Measurements from ENCODE around the gene RBM33.

Gene RBM33

DNA sequence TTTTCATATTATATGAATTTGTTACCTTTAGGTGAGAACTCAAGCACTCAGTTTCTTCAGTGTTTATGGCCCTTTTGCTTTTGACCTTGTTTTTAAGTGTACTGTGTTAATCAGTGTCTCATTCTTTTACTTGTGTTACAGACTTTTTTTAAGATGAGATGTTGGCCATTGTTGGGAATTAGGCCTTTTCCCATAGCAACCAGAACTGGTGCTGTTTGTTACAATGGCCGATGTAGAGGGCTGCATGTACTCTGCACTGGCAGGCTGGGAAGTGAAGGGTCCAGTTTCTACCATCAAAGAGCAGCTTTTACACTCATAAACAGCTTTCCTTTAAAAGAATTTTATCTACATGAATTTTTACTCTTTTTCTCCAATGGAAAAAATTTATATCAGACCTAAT, 102.7 kb downstream of the RBM33 start:
- DNase-seq (ENCODE audit: low read depth): no peak

DNA sequence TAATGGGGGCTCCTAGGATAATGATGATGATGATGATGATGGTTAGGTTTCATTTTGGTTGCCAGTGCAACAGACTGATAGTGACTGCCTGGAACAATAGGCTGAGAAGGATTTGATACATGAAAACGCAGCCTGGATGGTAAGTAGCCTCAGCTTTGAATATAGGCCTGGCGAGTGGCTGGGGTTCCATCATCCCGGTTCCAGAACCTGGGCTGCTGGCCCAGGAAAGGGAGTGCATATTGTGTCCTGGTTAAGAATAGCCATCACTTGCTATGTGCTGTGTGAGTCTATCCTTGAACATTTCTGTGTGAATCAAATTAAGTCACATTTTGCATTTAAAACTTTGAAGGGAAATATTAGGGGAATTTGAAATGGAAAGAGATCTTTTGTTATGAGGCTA, 105.1 kb downstream of the RBM33 start:
- no peak for DNase-seq (ENCODE audit: low read depth)

DNA sequence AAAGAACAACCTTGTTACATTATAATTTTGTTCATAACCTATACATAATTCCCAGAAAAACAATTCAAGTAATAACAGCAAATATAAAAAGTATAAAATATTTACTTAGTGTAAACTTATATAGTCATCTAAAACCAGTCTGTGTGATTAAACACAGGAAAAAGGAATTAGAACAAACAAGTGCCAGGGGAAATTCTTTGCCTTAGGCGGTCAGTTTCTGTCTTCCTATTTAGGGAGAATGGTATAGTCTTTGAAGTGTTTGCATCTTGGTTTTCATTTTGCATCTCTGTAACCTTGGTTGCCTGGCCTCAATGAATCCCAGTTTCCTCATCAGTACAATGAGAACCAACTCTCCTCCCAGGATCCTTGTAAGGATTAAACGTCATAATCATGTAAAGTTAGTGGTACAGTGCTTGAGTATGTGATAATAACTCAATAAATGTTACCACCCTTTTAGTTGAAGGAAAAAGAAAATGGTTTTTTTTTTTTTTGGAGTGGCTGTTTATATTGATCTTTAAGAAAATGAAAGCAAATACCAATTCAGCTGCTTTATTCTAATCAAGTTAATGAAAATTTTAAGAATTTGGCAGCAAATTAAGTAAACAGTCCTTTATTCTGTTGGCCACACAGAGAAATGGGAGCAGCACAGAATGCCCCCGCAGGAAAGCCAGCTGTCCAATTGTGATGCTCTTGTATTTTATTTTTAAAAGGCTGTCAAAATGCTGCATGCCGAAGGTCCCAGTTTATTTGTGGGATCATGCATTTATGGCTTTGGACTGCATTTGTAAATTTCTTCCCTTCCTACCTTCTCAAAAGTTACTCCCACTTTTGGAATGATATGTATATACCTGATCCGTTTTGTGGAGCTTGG, 106.0 kb downstream of the RBM33 start:
- no peak for DNase-seq (ENCODE audit: low read depth)

DNA sequence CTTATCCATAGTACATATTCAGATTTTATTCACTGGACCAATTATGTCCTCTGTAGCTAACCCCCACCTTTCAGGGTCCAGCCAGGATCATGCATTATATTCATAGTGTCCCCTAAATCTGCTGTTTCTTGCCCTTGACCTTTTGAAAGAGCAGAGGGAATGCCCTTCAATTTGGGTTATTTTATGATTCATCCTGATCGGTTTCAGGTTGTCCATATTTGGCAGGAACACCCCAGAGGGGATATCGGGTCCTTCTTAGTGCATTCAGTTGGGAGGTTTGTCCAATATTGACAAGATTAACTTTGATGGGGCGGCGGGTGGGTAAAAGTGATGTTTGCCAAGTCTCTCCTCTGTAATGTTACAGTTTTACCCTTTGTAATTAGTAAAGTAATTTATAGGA, 106.9 kb downstream of the RBM33 start:
- DNase-seq (ENCODE audit: low read depth): no peak

DNA sequence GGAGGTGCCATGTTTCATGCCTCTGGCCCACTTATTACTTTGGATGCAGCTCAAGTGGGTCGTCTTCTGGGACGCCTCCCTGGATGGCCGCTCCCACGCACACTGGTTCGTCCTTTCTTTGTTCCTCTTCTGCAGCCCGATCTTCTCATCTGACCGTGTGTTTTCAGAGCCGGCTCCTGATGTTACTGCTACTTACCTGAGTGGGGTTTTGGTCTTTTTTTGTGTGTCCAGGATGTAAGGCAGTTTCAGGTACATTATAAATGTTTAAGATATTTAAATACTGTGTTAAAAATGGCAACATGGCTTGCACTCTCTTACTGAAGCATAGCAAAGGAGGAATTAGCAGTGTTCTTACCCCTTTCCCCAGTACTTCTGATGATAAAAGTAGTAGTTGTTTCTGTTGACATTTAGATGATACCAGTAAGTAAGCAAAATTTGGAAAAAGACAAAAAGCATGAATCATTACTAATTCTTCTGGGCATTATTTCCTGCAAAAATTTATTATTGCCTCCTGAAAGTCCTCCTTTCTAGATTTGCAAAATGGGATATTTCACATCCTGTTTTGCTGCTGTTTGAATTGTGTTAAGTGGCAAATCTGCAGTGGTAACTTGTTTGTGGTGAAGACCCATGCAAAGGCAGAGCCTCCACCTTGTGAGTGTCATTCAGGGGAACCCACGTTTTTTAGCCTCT, 108.4 kb downstream of the RBM33 start:
- no peak for DNase-seq (ENCODE audit: low read depth)

DNA sequence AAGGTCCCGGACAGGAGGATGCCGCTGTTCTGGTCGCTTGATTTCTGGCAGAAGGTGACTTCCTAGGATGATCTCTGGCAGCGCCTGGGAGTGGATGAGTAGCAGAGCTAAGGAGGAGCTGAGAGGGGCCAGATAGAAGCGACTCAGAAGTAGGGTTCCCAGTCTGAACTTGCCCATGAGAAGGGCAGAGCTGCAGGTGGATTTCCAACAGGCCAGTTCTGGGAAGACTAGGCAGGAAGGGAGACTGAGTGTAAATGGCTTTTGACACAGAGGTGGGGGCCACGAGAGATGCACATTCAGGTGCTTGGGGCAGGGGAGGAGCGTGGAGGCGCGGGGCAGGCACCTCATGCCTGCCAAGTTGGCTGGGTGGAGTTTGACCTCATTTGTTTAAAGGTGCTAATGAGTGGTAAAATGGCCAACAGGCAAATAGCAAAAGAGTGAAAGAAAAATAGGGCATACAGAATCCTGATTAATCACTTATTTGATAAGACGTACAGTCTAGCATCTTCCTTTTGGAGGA, 109.0 kb downstream of the RBM33 start:
- DNase-seq (ENCODE audit: low read depth): no peak

DNA sequence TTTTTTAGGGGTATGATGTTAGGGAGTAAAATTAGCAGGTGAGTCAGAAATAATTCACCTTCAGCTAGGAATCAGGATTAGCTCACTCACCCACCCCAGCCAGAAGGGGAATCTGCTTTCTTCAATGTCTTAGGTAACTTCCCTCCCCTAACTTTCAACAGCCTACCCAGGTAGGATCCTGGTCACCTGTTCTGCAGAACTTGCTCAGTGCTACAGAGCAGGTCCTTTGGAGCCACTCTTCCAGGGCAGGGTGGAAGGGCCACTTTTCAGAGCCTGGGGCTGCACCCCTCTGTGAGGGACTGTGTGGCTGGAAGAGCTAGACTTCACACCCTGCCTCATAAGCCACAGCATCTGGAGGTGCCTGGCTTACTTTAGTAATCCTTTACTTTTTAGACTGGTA, 109.7 kb downstream of the RBM33 start:
- no peak for DNase-seq (ENCODE audit: low read depth)

DNA sequence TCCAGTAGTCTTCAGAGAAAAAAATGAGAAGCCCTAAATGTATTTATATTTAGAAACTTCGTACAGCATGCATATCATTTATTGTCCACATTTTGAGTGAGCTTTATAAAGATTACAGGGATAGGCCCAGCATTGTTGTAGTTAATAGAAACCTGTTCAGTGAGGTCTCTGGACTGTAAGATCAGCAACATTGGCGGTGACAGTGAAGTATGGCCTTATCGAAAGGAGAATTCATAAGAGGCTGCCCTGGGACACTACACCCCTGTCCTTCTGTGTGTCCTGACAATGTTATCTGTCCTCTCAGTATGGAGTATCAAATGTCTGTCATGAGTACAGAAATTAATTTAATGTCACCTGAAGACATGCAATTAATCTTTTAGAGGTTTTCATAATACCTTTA, 110.6 kb downstream of the RBM33 start:
- DNase-seq (ENCODE audit: low read depth): no peak

DNA sequence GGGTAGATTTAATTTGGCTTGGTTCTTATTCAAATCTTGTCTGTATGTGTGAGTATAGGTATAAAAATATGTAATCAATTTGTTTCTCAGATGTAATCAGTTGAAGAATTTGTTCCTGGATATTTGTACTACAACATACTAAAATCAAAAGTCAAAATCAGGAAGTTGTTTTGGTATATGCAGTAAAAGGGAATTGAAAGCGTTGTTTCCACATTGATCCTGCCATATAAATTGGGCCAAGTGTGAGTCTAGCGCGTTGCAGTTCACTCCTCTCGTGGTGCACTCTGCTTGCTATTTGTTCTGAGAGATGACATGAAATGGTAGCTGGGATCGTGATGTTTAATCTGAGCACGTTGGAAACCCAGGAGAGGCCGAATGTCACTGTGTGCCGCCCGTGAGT, 111.9 kb downstream of the RBM33 start:
- DNase-seq (ENCODE audit: low read depth): no peak

DNA sequence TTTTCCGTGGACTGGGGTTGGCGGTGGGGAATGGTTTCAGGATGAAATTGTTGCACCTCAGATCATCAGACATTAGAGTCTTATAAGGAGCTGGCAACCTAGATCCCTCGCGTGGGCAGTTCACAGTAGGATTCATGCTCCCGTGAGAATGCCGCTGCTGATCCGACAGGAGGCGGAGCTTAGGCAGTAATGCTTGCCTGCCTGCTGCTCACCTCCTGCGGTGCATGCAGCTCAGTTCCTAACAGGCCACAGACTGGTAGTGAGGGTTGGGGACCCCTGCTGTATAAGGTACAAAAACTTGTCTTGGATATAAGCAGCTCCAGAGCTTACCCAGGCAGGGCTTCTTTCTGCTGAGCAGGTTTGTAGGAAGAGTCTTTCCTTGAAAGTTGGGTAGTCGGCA, 113.9 kb downstream of the RBM33 start:
- no peak for DNase-seq (ENCODE audit: low read depth)

DNA sequence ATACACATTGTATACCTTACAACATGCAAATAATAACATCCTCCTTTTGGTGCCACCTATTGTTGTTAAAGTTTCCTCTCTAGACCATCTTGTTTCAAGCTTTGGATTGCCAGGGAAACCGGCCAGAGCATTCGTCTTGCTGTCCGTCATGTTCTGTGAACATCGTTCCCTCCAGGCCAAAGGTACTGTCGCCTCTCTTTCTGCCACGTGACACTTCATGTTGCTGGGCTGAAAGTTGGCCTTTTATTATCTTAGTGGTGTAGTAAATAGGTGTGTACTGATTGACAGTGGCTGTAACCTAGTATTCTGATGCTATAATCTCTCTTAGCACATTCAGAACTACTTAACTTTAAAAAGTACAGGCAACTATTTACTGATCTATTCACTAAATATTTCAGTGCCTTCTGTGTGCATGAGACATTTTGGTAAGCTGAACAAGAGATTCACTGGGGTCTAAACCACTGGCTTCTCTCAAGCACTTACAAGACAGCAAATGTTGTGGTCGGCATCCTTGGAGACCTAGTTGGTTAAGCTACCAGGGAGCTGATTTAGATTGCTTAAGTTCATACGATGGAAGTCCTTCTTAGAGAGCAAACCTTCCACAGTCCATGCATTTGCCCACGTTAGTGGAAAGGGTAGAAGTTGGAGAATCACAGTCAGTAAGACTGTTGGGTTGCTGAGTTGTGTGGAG, 115.4 kb downstream of the RBM33 start:
- no peak for DNase-seq (ENCODE audit: low read depth)

DNA sequence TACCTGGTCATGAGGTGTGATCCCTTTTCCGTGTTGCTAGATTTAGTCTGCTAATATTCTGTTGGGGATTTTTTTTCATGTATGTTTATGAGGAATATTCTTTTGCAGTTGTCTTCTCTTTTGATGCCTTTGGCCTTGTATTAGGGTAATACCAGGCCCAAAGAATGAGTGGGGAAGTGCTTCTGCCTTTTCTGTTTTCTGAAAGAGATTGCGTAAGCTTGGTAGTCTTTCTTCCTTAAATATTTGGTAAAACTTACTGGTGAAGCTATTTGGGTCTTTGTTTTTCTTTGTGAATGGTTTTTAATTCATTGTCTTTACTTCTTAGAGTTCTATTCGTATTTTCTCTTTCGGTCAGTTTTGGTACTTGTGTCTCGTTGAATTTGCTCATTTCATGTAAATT, 116.7 kb downstream of the RBM33 start:
- no peak for DNase-seq (ENCODE audit: low read depth)

DNA sequence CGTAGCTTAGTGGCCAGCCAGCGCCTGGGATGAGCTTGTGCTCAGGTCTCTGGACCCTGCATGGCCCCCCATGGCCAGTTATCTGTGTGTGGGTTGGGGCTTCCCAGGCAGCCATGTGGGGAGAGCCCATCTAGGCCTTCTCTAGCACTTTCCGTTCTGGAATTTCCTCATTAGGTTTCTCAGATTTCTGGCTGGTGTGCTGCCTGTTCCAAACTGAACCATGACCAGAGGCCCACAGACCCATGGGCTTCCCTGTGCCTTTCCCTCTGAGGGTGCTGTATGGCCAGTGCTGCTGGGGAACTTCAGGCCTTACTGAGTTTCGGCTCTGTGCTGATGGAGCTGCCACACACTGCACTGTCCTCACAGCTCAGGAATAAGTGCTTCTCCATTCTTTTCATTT, 117.6 kb downstream of the RBM33 start:
- DNase-seq (ENCODE audit: low read depth): no peak

DNA sequence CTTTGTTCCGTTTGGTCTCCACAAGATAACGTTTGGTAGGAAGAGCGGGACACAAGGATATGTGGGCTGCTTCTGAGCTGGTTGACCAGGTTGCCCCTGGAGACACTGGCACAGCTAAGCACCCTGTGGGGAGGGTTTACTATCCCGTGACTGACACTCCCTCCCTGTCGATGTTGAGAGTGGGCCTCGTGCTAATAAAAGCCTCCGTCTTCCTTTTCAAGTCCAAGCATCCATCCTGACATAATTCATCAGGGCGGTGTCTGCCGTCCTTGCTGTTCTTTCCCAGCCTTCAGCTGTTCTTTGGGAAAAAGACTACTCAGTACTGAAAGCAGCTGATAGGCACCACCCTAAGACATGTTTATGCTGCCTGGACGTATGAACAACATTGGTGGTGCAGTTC, 118.2 kb downstream of the RBM33 start:
- DNase-seq (ENCODE audit: low read depth): no peak

DNA sequence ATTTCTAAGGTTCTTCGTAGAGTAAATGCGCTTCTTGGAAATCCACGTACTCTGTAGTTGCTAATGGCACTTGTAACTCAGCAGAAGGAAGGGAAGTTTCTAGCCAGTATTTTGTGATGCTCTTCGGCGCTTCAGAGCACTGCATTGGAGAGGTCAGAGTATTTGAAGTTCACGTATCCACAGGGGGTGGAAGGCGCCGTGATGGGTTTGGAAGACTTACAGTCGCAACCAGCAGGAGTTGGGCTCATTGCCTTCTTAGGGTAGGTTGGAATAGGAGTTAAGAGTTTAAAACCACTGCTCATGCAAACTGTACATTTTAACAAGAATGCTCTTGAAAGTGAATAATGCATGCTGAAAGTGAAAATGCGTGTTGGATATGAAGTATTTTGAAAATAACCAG, 118.7 kb downstream of the RBM33 start:
- DNase-seq (ENCODE audit: low read depth): no peak

DNA sequence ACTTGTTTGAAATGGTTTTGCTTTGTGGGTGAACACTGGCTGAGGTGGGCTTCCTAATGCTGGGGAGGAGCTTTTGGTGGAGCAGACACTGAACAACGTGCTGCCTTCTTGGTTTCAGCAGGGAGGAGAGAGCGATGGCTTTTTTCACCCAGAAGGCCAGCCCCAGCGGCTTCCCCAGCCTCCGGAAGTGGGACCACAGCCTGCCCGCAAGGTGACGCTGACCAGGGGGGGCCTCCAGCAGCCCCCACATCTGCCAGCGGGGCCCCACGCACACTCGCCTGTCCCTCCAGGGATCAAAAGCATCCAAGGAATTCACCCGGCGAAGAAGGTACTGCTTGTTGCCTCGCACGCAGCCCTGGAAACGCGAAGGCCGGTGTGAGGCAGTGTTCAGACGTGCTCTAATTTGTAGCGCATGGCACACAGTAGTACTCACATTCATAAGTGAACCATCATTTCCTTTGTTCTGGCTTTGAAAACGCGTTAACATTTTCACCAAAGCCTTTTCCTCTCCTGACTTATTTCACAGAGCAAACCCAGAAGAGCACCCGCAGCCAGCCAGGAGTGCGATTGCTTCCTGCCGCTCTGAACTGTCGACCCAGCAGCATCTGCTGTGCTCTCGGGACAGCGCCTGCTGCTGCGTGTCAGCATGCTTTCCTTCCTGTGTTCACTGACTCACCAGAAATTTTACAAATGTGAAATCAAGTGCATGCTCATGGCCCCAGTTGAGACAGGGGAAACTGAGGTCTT, 119.4 kb downstream of the RBM33 start:
- DNase-seq (ENCODE audit: low read depth): peak; percentile 50

DNA sequence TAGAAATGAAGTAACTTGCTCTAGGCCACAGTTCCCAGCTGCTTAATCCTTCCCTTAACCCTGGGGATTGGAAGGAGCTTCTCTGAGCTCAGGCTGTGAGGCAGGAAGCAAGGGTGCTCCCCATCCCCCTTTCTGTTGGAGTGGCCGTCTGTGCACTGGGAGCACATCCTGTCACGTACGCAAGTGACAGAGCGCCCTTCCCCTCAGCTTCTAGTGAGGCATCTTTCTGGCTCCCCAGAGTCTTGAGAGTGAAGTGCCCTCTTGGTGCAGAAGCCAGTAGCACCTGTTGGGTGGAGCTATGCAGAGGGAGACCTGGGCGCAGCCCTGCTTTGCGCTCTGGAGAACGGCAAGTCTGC, 120.0 kb downstream of the RBM33 start:
- DNase-seq (ENCODE audit: low read depth): peak; percentile 48

DNA sequence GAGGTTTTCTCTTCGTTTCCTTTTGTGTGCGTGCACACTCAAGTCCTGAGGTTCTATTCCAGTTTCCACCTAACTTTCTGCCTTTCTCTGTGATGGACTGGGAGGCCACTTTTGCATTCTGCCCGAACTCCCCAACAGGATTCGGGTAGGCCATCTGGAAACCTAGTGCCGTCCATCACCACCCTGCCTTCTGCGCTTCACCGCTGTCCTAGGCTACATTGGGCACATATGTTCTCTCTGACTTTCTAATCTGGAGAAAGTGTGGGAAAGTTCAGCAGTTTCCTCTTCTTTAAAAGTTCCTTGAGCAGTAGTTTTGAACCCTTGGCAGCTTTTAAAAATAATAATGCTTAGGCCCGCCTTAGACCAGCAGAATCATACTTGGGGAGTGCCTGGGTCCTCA, 121.0 kb downstream of the RBM33 start:
- no peak for DNase-seq (ENCODE audit: low read depth)

DNA sequence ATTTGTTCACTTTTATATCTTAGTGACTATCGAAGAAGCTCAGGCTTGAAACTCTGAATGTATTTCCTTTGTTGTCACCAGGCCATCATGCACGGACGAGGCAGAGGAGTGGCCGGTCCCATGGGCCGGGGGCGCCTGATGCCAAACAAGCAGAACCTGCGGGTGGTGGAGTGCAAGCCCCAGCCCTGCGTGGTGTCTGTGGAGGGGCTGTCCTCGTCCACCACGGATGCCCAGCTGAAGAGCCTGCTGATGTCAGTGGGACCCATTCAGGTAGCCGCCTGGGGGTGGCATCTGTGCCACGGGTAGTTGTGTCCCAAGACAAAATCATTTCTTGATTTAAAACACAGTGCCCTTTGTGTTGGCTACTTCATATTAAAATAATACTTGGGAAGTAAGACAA, 121.9 kb downstream of the RBM33 start:
- DNase-seq (ENCODE audit: low read depth): no peak

DNA sequence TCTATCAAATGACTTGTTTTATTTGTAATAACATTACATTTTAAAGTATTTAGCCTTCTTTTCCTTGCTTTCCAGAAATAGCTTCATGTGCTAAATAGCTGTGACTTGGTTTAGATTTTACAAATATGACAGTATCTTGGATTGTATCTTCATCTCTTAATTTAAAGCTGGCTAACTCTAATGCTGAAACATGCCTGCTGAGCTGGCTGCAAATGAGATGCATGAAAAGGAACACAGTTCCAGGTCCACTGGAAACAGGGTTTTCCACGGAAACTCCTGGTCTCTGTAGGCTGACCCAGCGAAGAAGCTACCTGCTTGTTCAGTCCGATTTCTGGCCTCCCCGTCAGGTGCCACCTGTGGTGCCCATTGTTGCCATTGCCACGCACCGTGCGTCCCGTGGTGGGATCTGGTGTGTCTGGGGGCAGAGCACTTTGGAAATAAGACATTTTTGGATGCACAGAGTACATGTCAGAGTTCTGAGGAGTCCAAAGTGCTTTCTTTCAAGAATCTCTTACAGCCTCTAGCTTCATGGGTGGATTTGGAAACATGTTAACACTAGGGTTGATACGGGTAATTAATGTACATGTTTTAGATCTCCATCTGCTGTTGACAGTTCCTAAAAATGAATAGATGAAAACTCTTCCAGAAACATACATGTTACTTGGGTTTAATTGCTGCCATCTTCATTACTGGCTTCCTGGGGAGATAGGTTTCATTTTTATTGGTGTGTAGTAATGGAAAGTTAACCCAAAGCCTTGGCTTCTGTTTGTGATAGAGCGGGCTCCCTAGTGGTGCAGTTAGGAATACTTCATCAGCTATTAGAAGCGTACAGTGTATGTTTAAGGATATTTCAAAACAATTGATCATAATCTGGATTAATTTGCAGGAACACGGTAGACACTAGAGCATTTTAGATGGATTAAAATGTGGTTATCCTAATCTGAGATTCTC, 122.8 kb downstream of the RBM33 start:
- DNase-seq (ENCODE audit: low read depth): no peak

DNA sequence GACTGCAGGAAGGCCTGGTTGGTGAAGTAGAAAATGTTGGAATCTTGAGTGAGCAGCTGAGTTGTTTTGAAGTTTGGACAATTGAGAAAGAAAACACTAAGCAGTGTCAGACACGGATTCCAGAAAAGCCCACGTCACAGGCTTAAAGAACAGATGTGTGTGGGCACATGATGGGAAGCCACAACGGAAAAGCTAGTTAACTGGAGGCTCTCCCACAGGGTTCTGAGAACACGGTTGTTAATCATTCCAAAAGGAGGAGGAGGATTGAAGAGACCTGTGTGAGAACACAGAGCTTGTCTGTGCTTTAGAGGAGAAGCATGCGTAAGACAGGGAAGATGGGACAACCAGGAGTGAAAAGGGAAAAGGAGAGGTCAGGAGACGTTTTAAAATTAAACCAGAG, 125.2 kb downstream of the RBM33 start:
- no peak for DNase-seq (ENCODE audit: low read depth)
